HepG2 (cell line): ENCODE measurements around the gene CHAF1A. TPM values are rescaled to one million over a fixed set of nuclear protein-coding genes. Genes with fewer than 3 reads are reported as not detected.
A peak's percentile ranks its signal among the peaks of the same experiment; 100 is the strongest.

Source experiments
- ATAC-seq: fragments of 200-7000 bp; cut with Tn5 transposase; 3 replicates; pipeline ENCODE4 v1.9.1; 2020; ENCODE audit warnings: mild to moderate bottlenecking, moderate library complexity
- BruUV-seq: library from RNA; stranded (reverse); fragments of 400-500 nt; replicated peaks from 2 replicates; lab custom pipeline; 2021; lab: Mats Ljungman, UMichigan
- CTCF ChIA-PET: fragments of 300-600 bp; formaldehyde crosslinking; extraction: SDS; loops from one replicate; lab custom pipeline; 2021; ENCODE audit warnings: low total read pairs, inconsistent platforms, low intra/inter-chr PET ratio; lab: Yijun Ruan, JAX
- POLR2A ChIA-PET: fragments of 350-600 bp; sonication (Branson Sonifier 250); formaldehyde crosslinking; loops from one replicate; lab custom pipeline; 2020; ENCODE audit warnings: antibody characterized with exemption, inconsistent platforms; lab: Yijun Ruan, JAX
- DNase-seq: peaks from one replicate; pipeline ENCODE4 v3.0.0-alpha.2; 2015; ENCODE audit warnings: low spot score
- FAIRE-seq: peaks from 3 replicates; lab custom pipeline; 2011; peaks lifted over from hg19 to GRCh38; lab: Jason Lieb, UNC
- H2AFZ ChIP-seq: one replicate; pipeline ENCODE4 v1.6.1; 2011; ENCODE audit warnings: low read length, inconsistent platforms
- H3K27ac ChIP-seq: fragments of 300-600 bp; 3 replicates; pipeline ENCODE4 v1.8.0; 2011; ENCODE audit warnings: mixed run types, mild to moderate bottlenecking, mixed read lengths, low read length, inconsistent platforms; ENCODE audit not compliant: insufficient read depth; ENCODE audit errors: extremely low read length
- H3K27me3 ChIP-seq, 2 experiments: fragments of 200-600 bp in 1 of 2; 2 replicates in 1 of 2; 3 replicates in 1 of 2; pipeline versions ENCODE4 v1.6.0 to v1.8.0; 2011; ENCODE audit warnings: low read length in 2 of 2, mild to moderate bottlenecking in 2 of 2, moderate library complexity in 2 of 2, inconsistent platforms in 1 of 2; ENCODE audit not compliant: insufficient read depth in 2 of 2, control insufficient read depth in 1 of 2
- H3K36me3 ChIP-seq, 2 experiments: fragments of 200-600 bp in 1 of 2; replicated peaks in 1 of 2; 2 replicates in 1 of 2; 3 replicates in 1 of 2; pipeline versions ENCODE4 v1.5.1 to v1.8.0; 2011; ENCODE audit warnings: low read length in 2 of 2, inconsistent platforms in 1 of 2; ENCODE audit not compliant: insufficient read depth in 2 of 2, control insufficient read depth in 1 of 2
- H3K4me1 ChIP-seq: 2 replicates; pipeline ENCODE4 v1.5.1; 2012; ENCODE audit warnings: low read length, inconsistent platforms; ENCODE audit not compliant: insufficient read depth
- H3K4me2 ChIP-seq: 2 replicates; pipeline ENCODE4 v1.6.0; 2011; ENCODE audit warnings: low read depth, low read length, inconsistent platforms
- H3K4me3 ChIP-seq, 3 experiments: fragments of 200-600 bp in 1 of 3; sonication (generic), shearing (Covaris generic) in 1 of 3; replicated peaks in 1 of 3; 2 replicates each; pipeline ENCODE4 v1.5.1; 2011 to 2016; ENCODE audit warnings: low read length in 3 of 3, inconsistent platforms in 2 of 3, low read depth in 2 of 3, mild to moderate bottlenecking in 2 of 3, control low read depth in 1 of 3, mixed read lengths in 1 of 3; ENCODE audit not compliant: insufficient read depth in 1 of 3
- H3K79me2 ChIP-seq: one replicate; pipeline ENCODE4 v1.6.1; 2011; ENCODE audit warnings: low read length, inconsistent platforms; ENCODE audit not compliant: insufficient read depth
- H3K9ac ChIP-seq: 2 replicates; pipeline ENCODE4 v1.6.0; 2011; ENCODE audit warnings: mild to moderate bottlenecking, low read depth, low read length, inconsistent platforms; ENCODE audit not compliant: insufficient read depth
- H3K9me3 ChIP-seq: 2 replicates; pipeline ENCODE4 v1.5.1; 2012; ENCODE audit warnings: mild to moderate bottlenecking, low read length
- H4K20me1 ChIP-seq: 2 replicates; pipeline ENCODE4 v1.6.0; 2011; ENCODE audit warnings: inconsistent platforms, mild to moderate bottlenecking, low read length, moderate library complexity; ENCODE audit not compliant: insufficient read depth
- AGO1 ChIP-seq: fragments of 200-400 bp; formaldehyde crosslinking; IDR thresholded peaks from 2 replicates; pipeline ENCODE4 v1.6.1; 2017; ENCODE audit warnings: mild to moderate bottlenecking, low read depth, low read length, moderate library complexity; ENCODE audit not compliant: poor library complexity, severe bottlenecking
- CREM ChIP-seq, 2 experiments: sonication (generic) in 1 of 2; formaldehyde crosslinking in 1 of 2; IDR thresholded peaks; 2 replicates each; pipeline versions ENCODE4 v1.4.0 to v1.6.1; 2016 to 2020; ENCODE audit warnings: antibody characterized with exemption in 1 of 2, mild to moderate bottlenecking in 1 of 2, missing genetic modification reagents in 1 of 2
- HOXA3 ChIP-seq: sonication (generic); formaldehyde crosslinking; IDR thresholded peaks from 2 replicates; pipeline ENCODE4 v1.5.0; 2020; ENCODE audit warnings: missing genetic modification reagents
- KMT2A ChIP-seq: sonication (generic); formaldehyde crosslinking; IDR thresholded peaks from 2 replicates; pipeline ENCODE4 v1.4.0; 2020; ENCODE audit warnings: missing genetic modification reagents
- MXD4 ChIP-seq: IDR thresholded peaks from 2 replicates; pipeline ENCODE4 v1.6.1; 2016; ENCODE audit warnings: mild to moderate bottlenecking, missing biosample characterization, missing genetic modification reagents
- NFE2L2 ChIP-seq: fragments of 150-350 bp; IDR thresholded peaks from 2 replicates; pipeline ENCODE4 v1.6.1; 2014; ENCODE audit warnings: low read length
- PHF21A ChIP-seq: sonication (generic); formaldehyde crosslinking; IDR thresholded peaks from 2 replicates; pipeline ENCODE4 v1.5.0; 2020; ENCODE audit warnings: mild to moderate bottlenecking, missing genetic modification reagents
- POLR2A ChIP-seq, 2 experiments: IDR thresholded peaks; 2 replicates each; pipeline ENCODE4 v1.6.1; 2011; ENCODE audit warnings: low read depth in 2 of 2, low read length in 2 of 2, mild to moderate bottlenecking in 1 of 2, moderate library complexity in 1 of 2; ENCODE audit not compliant: insufficient read depth in 1 of 2
- SALL1 ChIP-seq: sonication (generic); formaldehyde crosslinking; IDR thresholded peaks from 2 replicates; pipeline ENCODE4 v1.8.0; 2022; ENCODE audit warnings: mild to moderate bottlenecking, missing genetic modification reagents
- SMAD9 ChIP-seq: sonication (generic); formaldehyde crosslinking; IDR thresholded peaks from 2 replicates; pipeline ENCODE4 v1.5.1; 2020; ENCODE audit warnings: mild to moderate bottlenecking, missing genetic modification reagents
- SNAPC2 ChIP-seq: sonication (generic); formaldehyde crosslinking; IDR thresholded peaks from 2 replicates; pipeline ENCODE4 v1.8.1; 2022; ENCODE audit warnings: mild to moderate bottlenecking, missing genetic modification reagents
- WIZ ChIP-seq: sonication (generic); formaldehyde crosslinking; IDR thresholded peaks from 2 replicates; pipeline ENCODE4 v1.5.1; 2020; ENCODE audit warnings: mild to moderate bottlenecking, missing genetic modification reagents
- ZBTB3 ChIP-seq: sonication (generic); formaldehyde crosslinking; IDR thresholded peaks from 2 replicates; pipeline ENCODE4 v1.4.0; 2020; ENCODE audit warnings: low read depth, mild to moderate bottlenecking, moderate library complexity, missing genetic modification reagents, borderline replicate concordance
- ZNF24 ChIP-seq: fragments of 450-650 bp; IDR thresholded peaks from 2 replicates; pipeline ENCODE4 v1.6.1; 2017; ENCODE audit warnings: antibody characterized with exemption, mild to moderate bottlenecking
- ZNF3 ChIP-seq: IDR thresholded peaks from 2 replicates; pipeline ENCODE4 v1.7.0; 2017; ENCODE audit warnings: inconsistent platforms
- ZNF543 ChIP-seq: sonication (generic); formaldehyde crosslinking; IDR thresholded peaks from 2 replicates; pipeline ENCODE4 v1.4.0; 2020; ENCODE audit warnings: mild to moderate bottlenecking, missing genetic modification reagents
- ZNF549 ChIP-seq: sonication (generic); formaldehyde crosslinking; IDR thresholded peaks from 2 replicates; pipeline ENCODE4 v1.5.0; 2020; ENCODE audit warnings: missing genetic modification reagents
- ZNF780A ChIP-seq: sonication (generic); formaldehyde crosslinking; IDR thresholded peaks from 2 replicates; pipeline ENCODE4 v1.8.0; 2022; ENCODE audit warnings: mild to moderate bottlenecking, missing genetic modification reagents, moderate library complexity
- WGBS: methylation state at CpG from one replicate; pipeline ENCODE4 v1.1.6; 2017; ENCODE audit warnings: low lambda C conversion rate; 5-methylcytosine and 5-hydroxymethylcytosine counted together
- in situ Hi-C: cut with HindIII; loops from 2 replicates; pipeline ENCODE4 v1.10.0; 2017; ENCODE audit warnings: low pct_unique_long_range_greater_than_20kb; ENCODE audit not compliant: extremely low pct_ligation_motif_present
- intact Hi-C: fragments of 100-400 bp; cut with micrococcal nuclease; formaldehyde crosslinking; loops from one replicate; pipeline ENCODE4 v1.10.0; 2022; ENCODE audit not compliant: unreplicated experiment
- polyA plus RNA-seq, 8 experiments: library from polyadenylated mRNA; depleted of rRNA in 3 of 8; stranded (reverse) in 7 of 8; unstranded in 1 of 8; fragments of >200 nt; fragmentation: Illumina TruSeq in 4 of 8; extraction: Trizol in 4 of 8; gene quantifications; 2 replicates each; pipeline versions ENCODE4 v1.2.1 to v1.2.3, GENCODE V29; 2011 to 2016; ENCODE audit warnings: low read depth in 4 of 8, missing spikeins in 1 of 8, mixed read lengths in 1 of 8; ENCODE audit not compliant: insufficient read depth in 1 of 8
- total RNA-seq, 5 experiments: library from RNA; depleted of rRNA; stranded (reverse); fragments of >200 nt; fragmentation: Illumina TruSeq; extraction: Trizol; gene quantifications; 2 replicates each; pipeline ENCODE4 v1.2.3, GENCODE V29; 2016; ENCODE audit warnings: low read depth in 1 of 5
- TF ChIP-seq, protein P1 (sequence below): sonication (generic); formaldehyde crosslinking; IDR thresholded peaks from 2 replicates; pipeline ENCODE4 v1.5.0; 2020; ENCODE audit warnings: missing genetic modification reagents, mild to moderate bottlenecking, borderline replicate concordance
- TF ChIP-seq, protein P2 (sequence below): sonication (generic); formaldehyde crosslinking; IDR thresholded peaks from 2 replicates; pipeline ENCODE4 v1.5.1; 2020; ENCODE audit warnings: mild to moderate bottlenecking, missing genetic modification reagents, moderate library complexity
- TF ChIP-seq, protein P3 (sequence below): sonication (generic); formaldehyde crosslinking; IDR thresholded peaks from 2 replicates; pipeline ENCODE4 v1.4.0; 2020; ENCODE audit warnings: missing genetic modification reagents, low read depth, mild to moderate bottlenecking, borderline replicate concordance

CHAF1A gene
- total and polyA plus RNA-seq, 2 of the 13 experiments (the other 11 are each of a cell fraction or from before 2014, with no cell fraction given): 11.0 to 34.8 TPM

DNA sequence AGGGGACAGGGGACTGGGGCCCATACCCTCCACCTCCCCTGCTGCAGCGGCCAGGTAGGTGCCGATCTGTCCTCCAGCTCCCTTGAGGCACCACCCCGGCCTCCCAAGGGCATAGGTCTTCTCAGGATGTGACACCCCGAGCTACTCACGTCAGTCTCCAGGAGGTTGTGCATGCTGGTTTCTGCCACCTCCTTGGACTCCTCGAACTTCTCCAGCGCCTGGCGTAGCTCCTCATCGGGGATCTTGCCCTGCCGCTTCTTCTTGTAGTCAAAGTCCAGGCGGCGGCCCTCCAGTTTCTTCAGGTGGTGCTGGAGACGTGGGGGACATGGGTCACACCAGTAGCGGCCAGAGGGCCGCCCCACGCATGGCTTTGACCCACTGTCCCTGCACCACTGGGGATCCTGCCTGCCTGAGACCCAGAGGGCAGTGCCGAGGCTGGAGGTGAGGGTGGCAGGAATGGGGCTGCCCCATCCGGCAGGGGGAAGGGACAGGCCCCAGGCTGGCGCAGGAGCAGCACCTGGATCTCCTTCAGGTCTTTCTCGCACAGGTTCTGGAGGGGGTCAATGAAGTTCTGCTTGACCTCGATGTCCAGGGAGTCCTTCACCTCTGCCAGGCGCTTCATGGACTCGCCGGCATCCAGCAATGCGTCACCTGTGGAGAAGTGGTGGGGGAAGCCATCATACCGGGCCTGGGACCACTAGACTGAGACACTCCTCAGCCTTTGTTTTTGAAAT is 38.7 kb upstream of the CHAF1A start:
- 98% methylated on average over 15 of the region's 26 CpGs for WGBS
- in situ Hi-C loops: no loop called here
- BruUV-seq: no TSS peak
- Histone ChIP-seq H3K9me3 (no peaks in the 10 kb centered on the region), H3K27ac (no peak overlapping the region), H3K9ac (no peak overlapping the region), H4K20me1 (no peaks in the 10 kb centered on the region), H3K36me3 (peaks cover 28 to 72% of the 10 kb centered on the region in 2 experiments; a peak in 4 of 5 replicates), H3K79me2 (peaks cover 2% of the 10 kb centered on the region), H3K4me1 (no peaks in the 10 kb centered on the region), H2AFZ (no peak overlapping the region), H3K4me2 (no peak overlapping the region), H3K4me3 (no peak overlapping the region), H3K27me3 (no peaks in the 10 kb centered on the region)
- ATAC-seq: no peak
- CTCF ChIA-PET: interaction anchor here (0.7 kb wide), 1 partner anchor 36 kb away, joined by 3 read pairs; no protein-coding TSS in a partner anchor
- FAIRE-seq: no peak
- DNase-seq: no peak
- intact Hi-C loops: no loop called here
- POLR2A ChIA-PET: interaction anchor here (2.5 to 2.7 kb wide), 2 partner anchors 11 to 21 kb away, joined by 10 to 11 read pairs; partner anchors contain the start of gene MPND
- TF ChIP-seq ZNF543 (CRISPR knock-in tag) (no peak), ZNF24 (no peak), ZNF549 (CRISPR knock-in tag) (no peak), SALL1 (CRISPR knock-in tag) (0 out of 2 replicates have a peak, but pooled peaks have one; percentile 4), SMAD9 (CRISPR knock-in tag) (no peak), WIZ (no peak), ZNF3 (no peak), ZBTB3 (CRISPR knock-in tag) (no peak), AGO1 (peak; percentile 22), SNAPC2 (CRISPR knock-in tag) (no peak), HOXA3 (no peak), POLR2A (IDR thresholded peaks at IDR 0.05; ENCODE audit: insufficient read depth in 1 of 2, low read depth in 2 of 2, low read length in 2 of 2) (peak in 1 of 2 experiments; percentile 40; a peak in 2 of 4 replicates), NFE2L2 (no peak), KMT2A (CRISPR knock-in tag) (no peak), CREM (IDR thresholded peaks at IDR 0.05) (no peak), CREM (CRISPR knock-in tag; IDR thresholded peaks at IDR 0.05) (no peak), ZNF780A (CRISPR knock-in tag) (no peak), MXD4 (CRISPR knock-in tag) (no peak), PHF21A (CRISPR knock-in tag) (no peak)
- TF ChIP-seq, protein P1, sequence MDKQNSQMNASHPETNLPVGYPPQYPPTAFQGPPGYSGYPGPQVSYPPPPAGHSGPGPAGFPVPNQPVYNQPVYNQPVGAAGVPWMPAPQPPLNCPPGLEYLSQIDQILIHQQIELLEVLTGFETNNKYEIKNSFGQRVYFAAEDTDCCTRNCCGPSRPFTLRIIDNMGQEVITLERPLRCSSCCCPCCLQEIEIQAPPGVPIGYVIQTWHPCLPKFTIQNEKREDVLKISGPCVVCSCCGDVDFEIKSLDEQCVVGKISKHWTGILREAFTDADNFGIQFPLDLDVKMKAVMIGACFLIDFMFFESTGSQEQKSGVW: no peak
- TF ChIP-seq, protein P2, sequence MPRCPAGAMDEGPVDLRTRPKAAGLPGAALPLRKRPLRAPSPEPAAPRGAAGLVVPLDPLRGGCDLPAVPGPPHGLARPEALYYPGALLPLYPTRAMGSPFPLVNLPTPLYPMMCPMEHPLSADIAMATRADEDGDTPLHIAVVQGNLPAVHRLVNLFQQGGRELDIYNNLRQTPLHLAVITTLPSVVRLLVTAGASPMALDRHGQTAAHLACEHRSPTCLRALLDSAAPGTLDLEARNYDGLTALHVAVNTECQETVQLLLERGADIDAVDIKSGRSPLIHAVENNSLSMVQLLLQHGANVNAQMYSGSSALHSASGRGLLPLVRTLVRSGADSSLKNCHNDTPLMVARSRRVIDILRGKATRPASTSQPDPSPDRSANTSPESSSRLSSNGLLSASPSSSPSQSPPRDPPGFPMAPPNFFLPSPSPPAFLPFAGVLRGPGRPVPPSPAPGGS (CRISPR knock-in tag): 0 out of 2 replicates have a peak, but pooled peaks have one; percentile 41
- TF ChIP-seq, protein P3, sequence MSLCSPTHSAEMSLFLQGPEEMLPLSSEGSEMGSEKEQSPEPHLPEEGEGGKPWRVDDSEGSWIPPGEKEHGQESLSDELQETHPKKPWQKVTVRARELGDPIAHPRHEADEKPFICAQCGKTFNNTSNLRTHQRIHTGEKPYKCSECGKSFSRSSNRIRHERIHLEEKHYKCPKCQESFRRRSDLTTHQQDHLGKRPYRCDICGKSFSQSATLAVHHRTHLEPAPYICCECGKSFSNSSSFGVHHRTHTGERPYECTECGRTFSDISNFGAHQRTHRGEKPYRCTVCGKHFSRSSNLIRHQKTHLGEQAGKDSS (CRISPR knock-in tag): no peak
